NK-92 (cell line): ENCODE measurements around the gene PGAP2.
A peak's percentile ranks its signal among the peaks of the same experiment; 100 is the strongest.

Source experiments
- DNase-seq: peaks from one replicate; lab custom pipeline; 2025; ENCODE audit not compliant: unreplicated experiment; lab: John Stamatoyannopoulos, UW

Gene PGAP2

GRCh38 chr11:3831378-3832239 is 23.2 kb downstream of the PGAP2 start:
- DNase-seq, result no peak

- no peak for DNase-seq
Observed at GRCh38 chr11:3832816-3833215, 24.5 kb downstream of the PGAP2 start.

GRCh38 chr11:3833449-3833848 is 25.1 kb downstream of the PGAP2 start:
- no peak for DNase-seq

GRCh38 chr11:3834349-3834663 is 25.9 kb downstream of the PGAP2 start:
- DNase-seq, result no peak

GRCh38 chr11:3834664-3835461 is 26.5 kb downstream of the PGAP2 start:
- DNase-seq, result no peak

- DNase-seq, result no peak
Observed at GRCh38 chr11:3835751-3836150, 27.4 kb downstream of the PGAP2 start.

- DNase-seq, result no peak
Observed at GRCh38 chr11:3836903-3837302, 28.5 kb downstream of the PGAP2 start.

GRCh38 chr11:3837793-3838192 is 29.4 kb downstream of the PGAP2 start:
- DNase-seq, result no peak

- no peak for DNase-seq
Observed at GRCh38 chr11:3838504-3838903, 30.1 kb downstream of the PGAP2 start.

- DNase-seq, result no peak
Observed at GRCh38 chr11:3840004-3840869, 31.9 kb downstream of the PGAP2 start.

GRCh38 chr11:3840870-3841425 is 32.6 kb downstream of the PGAP2 start, which contains the start of gene RHOG:
Gene RHOG, minus strand, starts transcription at chr11:3840959. Its CDS starts 12,821 bp downstream, at chr11:3828138.
- DNase-seq, result no peak

GRCh38 chr11:3841426-3842350 is 33.3 kb downstream of the PGAP2 start:
- peak; percentile 59 for DNase-seq

GRCh38 chr11:3843326-3843725 is 35.0 kb downstream of the PGAP2 start:
- no peak for DNase-seq

GRCh38 chr11:3845246-3845645 is 36.9 kb downstream of the PGAP2 start:
- DNase-seq, result no peak

- DNase-seq, result no peak
Observed at GRCh38 chr11:3845670-3846069, 37.3 kb downstream of the PGAP2 start.

- no peak for DNase-seq
Observed at GRCh38 chr11:3849297-3849874, 41.0 kb downstream of the PGAP2 start.

GRCh38 chr11:3853545-3853842 is 45.1 kb downstream of the PGAP2 start:
- DNase-seq, result no peak

- no peak for DNase-seq
Observed at GRCh38 chr11:3853899-3854659, 45.7 kb downstream of the PGAP2 start.

- no peak for DNase-seq
Observed at GRCh38 chr11:3854660-3854976, 46.3 kb downstream of the PGAP2 start.
